ENCODE measurements around the gene GRPEL1. TPM values are rescaled to one million over a fixed set of nuclear protein-coding genes. Genes with fewer than 3 reads are reported as not detected.

Gene GRPEL1
- total and polyA plus RNA-seq, 2 of the 13 experiments (the other 11 are each of a cell fraction or from before 2014, with no cell fraction given), result 32.3 to 141 TPM

DNA sequence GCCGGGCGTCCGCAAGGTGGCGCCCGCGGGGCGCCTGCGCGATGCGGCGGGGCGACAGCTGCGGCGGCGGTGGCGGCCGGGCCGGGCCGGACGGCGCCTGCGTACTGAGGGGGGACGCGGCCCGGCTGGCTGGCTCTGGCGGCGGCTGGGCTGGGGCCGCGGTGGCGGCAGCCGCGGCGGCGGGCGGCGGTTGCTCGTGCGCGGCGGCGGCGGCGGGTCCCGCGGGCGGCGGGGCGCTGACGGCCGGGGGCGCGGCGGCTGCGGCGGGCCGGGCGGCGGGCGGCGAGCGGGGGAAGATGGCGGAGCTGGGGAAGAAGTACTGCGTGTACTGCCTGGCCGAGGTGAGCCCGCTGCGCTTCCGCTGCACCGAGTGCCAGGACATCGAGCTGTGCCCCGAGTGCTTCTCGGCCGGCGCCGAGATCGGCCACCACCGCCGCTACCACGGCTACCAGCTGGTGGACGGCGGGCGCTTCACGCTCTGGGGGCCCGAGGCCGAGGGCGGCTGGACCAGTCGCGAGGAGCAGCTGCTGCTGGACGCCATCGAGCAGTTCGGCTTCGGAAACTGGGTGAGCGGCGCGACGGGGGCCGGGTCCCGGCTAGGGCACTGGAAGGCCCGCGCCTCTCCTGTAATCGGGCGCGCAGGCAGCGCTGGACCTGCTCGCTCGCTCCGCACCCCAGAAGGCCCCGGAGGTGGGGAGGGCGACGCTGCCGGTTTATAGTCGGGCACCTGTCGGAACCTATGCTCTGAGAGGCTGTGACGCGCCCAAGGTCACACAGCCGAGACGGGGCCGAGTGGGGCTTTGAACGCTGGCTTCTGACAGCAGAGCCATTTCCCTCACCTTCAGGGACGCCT lies 24.4 kb downstream of the GRPEL1 start, which contains the start of gene TADA2B (continued):
- TF ChIP-seq, protein P1, sequence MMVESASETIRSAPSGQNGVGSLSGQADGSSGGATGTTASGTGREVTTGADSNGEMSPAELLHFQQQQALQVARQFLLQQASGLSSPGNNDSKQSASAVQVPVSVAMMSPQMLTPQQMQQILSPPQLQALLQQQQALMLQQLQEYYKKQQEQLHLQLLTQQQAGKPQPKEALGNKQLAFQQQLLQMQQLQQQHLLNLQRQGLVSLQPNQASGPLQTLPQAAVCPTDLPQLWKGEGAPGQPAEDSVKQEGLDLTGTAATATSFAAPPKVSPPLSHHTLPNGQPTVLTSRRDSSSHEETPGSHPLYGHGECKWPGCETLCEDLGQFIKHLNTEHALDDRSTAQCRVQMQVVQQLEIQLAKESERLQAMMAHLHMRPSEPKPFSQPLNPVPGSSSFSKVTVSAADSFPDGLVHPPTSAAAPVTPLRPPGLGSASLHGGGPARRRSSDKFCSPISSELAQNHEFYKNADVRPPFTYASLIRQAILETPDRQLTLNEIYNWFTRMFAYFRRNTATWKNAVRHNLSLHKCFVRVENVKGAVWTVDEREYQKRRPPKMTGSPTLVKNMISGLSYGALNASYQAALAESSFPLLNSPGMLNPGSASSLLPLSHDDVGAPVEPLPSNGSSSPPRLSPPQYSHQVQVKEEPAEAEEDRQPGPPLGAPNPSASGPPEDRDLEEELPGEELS (CRISPR knock-in tag; IDR thresholded peaks at IDR 0.05), result no peak
- TF ChIP-seq ISX (CRISPR knock-in tag; conservative IDR thresholded peaks at IDR 0.05), result no peak
- TF ChIP-seq, protein P2, sequence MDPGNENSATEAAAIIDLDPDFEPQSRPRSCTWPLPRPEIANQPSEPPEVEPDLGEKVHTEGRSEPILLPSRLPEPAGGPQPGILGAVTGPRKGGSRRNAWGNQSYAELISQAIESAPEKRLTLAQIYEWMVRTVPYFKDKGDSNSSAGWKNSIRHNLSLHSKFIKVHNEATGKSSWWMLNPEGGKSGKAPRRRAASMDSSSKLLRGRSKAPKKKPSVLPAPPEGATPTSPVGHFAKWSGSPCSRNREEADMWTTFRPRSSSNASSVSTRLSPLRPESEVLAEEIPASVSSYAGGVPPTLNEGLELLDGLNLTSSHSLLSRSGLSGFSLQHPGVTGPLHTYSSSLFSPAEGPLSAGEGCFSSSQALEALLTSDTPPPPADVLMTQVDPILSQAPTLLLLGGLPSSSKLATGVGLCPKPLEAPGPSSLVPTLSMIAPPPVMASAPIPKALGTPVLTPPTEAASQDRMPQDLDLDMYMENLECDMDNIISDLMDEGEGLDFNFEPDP (CRISPR knock-in tag; conservative IDR thresholded peaks at IDR 0.05), result no peak
- TF ChIP-seq ZNF136 (CRISPR knock-in tag; IDR thresholded peaks at IDR 0.05; ENCODE audit: low read depth), result no peak
- 0 out of 2 replicates have a peak, but pooled peaks have one; percentile 17 for TF ChIP-seq ZBTB20 (CRISPR knock-in tag; IDR thresholded peaks at IDR 0.05; ENCODE audit: borderline replicate concordance, low read depth)
- TF ChIP-seq, protein P3, sequence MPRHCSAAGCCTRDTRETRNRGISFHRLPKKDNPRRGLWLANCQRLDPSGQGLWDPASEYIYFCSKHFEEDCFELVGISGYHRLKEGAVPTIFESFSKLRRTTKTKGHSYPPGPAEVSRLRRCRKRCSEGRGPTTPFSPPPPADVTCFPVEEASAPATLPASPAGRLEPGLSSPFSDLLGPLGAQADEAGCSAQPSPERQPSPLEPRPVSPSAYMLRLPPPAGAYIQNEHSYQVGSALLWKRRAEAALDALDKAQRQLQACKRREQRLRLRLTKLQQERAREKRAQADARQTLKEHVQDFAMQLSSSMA (CRISPR knock-in tag; IDR thresholded peaks at IDR 0.05), result no peak
- TF ChIP-seq, protein P4, sequence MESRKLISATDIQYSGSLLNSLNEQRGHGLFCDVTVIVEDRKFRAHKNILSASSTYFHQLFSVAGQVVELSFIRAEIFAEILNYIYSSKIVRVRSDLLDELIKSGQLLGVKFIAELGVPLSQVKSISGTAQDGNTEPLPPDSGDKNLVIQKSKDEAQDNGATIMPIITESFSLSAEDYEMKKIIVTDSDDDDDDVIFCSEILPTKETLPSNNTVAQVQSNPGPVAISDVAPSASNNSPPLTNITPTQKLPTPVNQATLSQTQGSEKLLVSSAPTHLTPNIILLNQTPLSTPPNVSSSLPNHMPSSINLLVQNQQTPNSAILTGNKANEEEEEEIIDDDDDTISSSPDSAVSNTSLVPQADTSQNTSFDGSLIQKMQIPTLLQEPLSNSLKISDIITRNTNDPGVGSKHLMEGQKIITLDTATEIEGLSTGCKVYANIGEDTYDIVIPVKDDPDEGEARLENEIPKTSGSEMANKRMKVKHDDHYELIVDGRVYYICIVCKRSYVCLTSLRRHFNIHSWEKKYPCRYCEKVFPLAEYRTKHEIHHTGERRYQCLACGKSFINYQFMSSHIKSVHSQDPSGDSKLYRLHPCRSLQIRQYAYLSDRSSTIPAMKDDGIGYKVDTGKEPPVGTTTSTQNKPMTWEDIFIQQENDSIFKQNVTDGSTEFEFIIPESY (CRISPR knock-in tag; IDR thresholded peaks at IDR 0.05), result no peak
- TF ChIP-seq ZNF605 (CRISPR knock-in tag; IDR thresholded peaks at IDR 0.05), result 0 out of 2 replicates have a peak, but pooled peaks have one; percentile 66
- TF ChIP-seq REPIN1 (CRISPR knock-in tag; IDR thresholded peaks at IDR 0.05; ENCODE audit: borderline replicate concordance, low read depth), result 0 out of 2 replicates have a peak, but pooled peaks have one; percentile 3
- TF ChIP-seq FLYWCH1 (CRISPR knock-in tag; IDR thresholded peaks at IDR 0.05), result no peak
- no peak for TF ChIP-seq TARDBP (CRISPR knock-in tag; IDR thresholded peaks at IDR 0.05)
- no peak for TF ChIP-seq ZNF720 (CRISPR knock-in tag; IDR thresholded peaks at IDR 0.05)
- peak; percentile 23; the same call in 1 of the 2 replicates for TF ChIP-seq DMAP1 (CRISPR knock-in tag; IDR thresholded peaks at IDR 0.05)
- TF ChIP-seq, protein P5, sequence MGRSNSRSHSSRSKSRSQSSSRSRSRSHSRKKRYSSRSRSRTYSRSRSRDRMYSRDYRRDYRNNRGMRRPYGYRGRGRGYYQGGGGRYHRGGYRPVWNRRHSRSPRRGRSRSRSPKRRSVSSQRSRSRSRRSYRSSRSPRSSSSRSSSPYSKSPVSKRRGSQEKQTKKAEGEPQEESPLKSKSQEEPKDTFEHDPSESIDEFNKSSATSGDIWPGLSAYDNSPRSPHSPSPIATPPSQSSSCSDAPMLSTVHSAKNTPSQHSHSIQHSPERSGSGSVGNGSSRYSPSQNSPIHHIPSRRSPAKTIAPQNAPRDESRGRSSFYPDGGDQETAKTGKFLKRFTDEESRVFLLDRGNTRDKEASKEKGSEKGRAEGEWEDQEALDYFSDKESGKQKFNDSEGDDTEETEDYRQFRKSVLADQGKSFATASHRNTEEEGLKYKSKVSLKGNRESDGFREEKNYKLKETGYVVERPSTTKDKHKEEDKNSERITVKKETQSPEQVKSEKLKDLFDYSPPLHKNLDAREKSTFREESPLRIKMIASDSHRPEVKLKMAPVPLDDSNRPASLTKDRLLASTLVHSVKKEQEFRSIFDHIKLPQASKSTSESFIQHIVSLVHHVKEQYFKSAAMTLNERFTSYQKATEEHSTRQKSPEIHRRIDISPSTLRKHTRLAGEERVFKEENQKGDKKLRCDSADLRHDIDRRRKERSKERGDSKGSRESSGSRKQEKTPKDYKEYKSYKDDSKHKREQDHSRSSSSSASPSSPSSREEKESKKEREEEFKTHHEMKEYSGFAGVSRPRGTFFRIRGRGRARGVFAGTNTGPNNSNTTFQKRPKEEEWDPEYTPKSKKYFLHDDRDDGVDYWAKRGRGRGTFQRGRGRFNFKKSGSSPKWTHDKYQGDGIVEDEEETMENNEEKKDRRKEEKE (IDR thresholded peaks at IDR 0.05), result no peak
- TF ChIP-seq JUN (CRISPR knock-in tag; IDR thresholded peaks at IDR 0.05), result no peak
- no peak for TF ChIP-seq AKAP8 (CRISPR knock-in tag; IDR thresholded peaks at IDR 0.05)
- TF ChIP-seq MAFK (conservative IDR thresholded peaks at IDR 0.05 in 1 of 2, IDR thresholded peaks at IDR 0.05 in 1 of 2; ENCODE audit: low read length in 2 of 2), result no peak
- TF ChIP-seq, protein P6, sequence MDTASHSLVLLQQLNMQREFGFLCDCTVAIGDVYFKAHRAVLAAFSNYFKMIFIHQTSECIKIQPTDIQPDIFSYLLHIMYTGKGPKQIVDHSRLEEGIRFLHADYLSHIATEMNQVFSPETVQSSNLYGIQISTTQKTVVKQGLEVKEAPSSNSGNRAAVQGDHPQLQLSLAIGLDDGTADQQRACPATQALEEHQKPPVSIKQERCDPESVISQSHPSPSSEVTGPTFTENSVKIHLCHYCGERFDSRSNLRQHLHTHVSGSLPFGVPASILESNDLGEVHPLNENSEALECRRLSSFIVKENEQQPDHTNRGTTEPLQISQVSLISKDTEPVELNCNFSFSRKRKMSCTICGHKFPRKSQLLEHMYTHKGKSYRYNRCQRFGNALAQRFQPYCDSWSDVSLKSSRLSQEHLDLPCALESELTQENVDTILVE (CRISPR knock-in tag; IDR thresholded peaks at IDR 0.05), result no peak
- no peak for TF ChIP-seq ADNP (CRISPR knock-in tag; IDR thresholded peaks at IDR 0.05)

All from HepG2 (cell line).